ENCODE measurements around the gene GNG2.
"Not testable (repeated sequence)": the region's sequence is repeated elsewhere in the genome, so short reads cannot be mapped to it uniquely, and the experiment has no call there.

Gene GNG2

GRCh38 chr14:51895375-51895774 is 35.0 kb downstream of the GNG2 start:
- DNase-seq, result no peak

GRCh38 chr14:51897791-51898355 is 37.5 kb downstream of the GNG2 start:
- no peak for DNase-seq

GRCh38 chr14:51901475-51902024 is 41.1 kb downstream of the GNG2 start:
- no peak for DNase-seq

- not testable (repeated sequence) for DNase-seq
Measured at GRCh38 chr14:51905656-51906121, 45.3 kb downstream of the GNG2 start.

- no peak for DNase-seq
Measured at GRCh38 chr14:51908086-51908485, 47.7 kb downstream of the GNG2 start.

GRCh38 chr14:51912112-51912786 is 51.8 kb downstream of the GNG2 start:
- DNase-seq, result no peak

- no peak for DNase-seq
Measured at GRCh38 chr14:51914310-51914709, 53.9 kb downstream of the GNG2 start.

GRCh38 chr14:51917193-51917592 is 56.8 kb downstream of the GNG2 start:
- DNase-seq, result no peak

- DNase-seq, result no peak
Measured at GRCh38 chr14:51921026-51921425, 60.6 kb downstream of the GNG2 start.

- no peak for DNase-seq
Measured at GRCh38 chr14:51922624-51923023, 62.2 kb downstream of the GNG2 start.

GRCh38 chr14:51924600-51924999 is 64.2 kb downstream of the GNG2 start:
- DNase-seq, result no peak

GRCh38 chr14:51925980-51926379 is 65.6 kb downstream of the GNG2 start:
- DNase-seq, result no peak

- DNase-seq, result no peak
Measured at GRCh38 chr14:51926449-51926848, 66.0 kb downstream of the GNG2 start.

GRCh38 chr14:51928568-51928967 is 68.2 kb downstream of the GNG2 start:
- DNase-seq, result no peak

GRCh38 chr14:51929166-51929565 is 68.8 kb downstream of the GNG2 start:
- DNase-seq, result no peak

- no peak for DNase-seq
Measured at GRCh38 chr14:51929910-51930682, 69.7 kb downstream of the GNG2 start.

GRCh38 chr14:51931308-51931707 is 70.9 kb downstream of the GNG2 start:
- no peak for DNase-seq

GRCh38 chr14:51933191-51933590 is 72.8 kb downstream of the GNG2 start:
- no peak for DNase-seq

- DNase-seq, result no peak
Measured at GRCh38 chr14:51938137-51938536, 77.7 kb downstream of the GNG2 start.

GRCh38 chr14:51938821-51939220 is 78.4 kb downstream of the GNG2 start:
- no peak for DNase-seq

- no peak for DNase-seq
Measured at GRCh38 chr14:51939226-51939625, 78.8 kb downstream of the GNG2 start.

GRCh38 chr14:51939755-51940301 is 79.4 kb downstream of the GNG2 start:
- no peak for DNase-seq

GRCh38 chr14:51942971-51943370 is 82.6 kb downstream of the GNG2 start:
- DNase-seq, result no peak
